Measurements from ENCODE around the gene TIAM2.

The TIAM2 gene

DNA sequence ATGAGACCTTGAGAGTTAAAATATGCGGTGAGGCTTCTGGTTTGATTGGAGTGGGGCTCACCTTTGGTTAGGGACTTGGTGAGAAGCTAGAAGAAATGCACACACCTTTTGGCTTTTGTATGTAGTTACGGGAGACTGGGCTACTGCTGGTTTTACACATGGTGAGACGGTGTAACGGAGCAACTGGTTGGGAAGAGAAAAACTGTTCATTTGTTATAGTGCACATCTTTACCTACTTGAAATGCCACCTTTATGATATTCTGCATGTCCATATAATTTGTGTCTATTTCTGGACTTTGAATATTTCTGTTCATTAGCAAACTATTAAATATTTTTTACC lies 31.6 kb downstream of the TIAM2 start:
- H3K27ac ChIP-seq = no peak overlapping the region
- TF ChIP-seq, protein P1, sequence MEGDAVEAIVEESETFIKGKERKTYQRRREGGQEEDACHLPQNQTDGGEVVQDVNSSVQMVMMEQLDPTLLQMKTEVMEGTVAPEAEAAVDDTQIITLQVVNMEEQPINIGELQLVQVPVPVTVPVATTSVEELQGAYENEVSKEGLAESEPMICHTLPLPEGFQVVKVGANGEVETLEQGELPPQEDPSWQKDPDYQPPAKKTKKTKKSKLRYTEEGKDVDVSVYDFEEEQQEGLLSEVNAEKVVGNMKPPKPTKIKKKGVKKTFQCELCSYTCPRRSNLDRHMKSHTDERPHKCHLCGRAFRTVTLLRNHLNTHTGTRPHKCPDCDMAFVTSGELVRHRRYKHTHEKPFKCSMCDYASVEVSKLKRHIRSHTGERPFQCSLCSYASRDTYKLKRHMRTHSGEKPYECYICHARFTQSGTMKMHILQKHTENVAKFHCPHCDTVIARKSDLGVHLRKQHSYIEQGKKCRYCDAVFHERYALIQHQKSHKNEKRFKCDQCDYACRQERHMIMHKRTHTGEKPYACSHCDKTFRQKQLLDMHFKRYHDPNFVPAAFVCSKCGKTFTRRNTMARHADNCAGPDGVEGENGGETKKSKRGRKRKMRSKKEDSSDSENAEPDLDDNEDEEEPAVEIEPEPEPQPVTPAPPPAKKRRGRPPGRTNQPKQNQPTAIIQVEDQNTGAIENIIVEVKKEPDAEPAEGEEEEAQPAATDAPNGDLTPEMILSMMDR (conservative IDR thresholded peaks at IDR 0.05) = no peak

- H3K27ac ChIP-seq = no peak overlapping the region
- TF ChIP-seq, protein P1 (conservative IDR thresholded peaks at IDR 0.05) = no peak
Measured at GRCh38 chr6:155030148-155030720, 35.1 kb downstream of the TIAM2 start.

DNA sequence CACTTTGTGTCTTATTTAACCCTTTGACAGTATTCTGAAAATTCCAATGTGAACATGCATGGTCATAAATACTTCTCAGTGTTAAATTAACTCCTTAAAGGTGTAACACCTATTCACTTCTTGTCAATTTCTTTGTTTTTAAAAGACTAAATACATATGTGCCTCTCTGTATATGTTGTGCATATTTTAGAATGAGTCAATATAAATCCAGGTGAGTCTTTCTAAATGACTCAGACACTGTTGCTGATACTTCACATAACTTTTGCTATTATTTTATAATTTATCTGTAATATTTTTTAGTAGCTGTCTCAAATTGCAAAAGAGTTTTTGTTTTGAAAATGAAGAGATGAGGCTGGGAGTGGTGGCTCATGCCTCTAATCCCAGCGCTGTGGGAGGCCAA lies 36.0 kb downstream of the TIAM2 start:
- TF ChIP-seq, protein P1 (conservative IDR thresholded peaks at IDR 0.05) = no peak
- no peak overlapping the region for H3K27ac ChIP-seq

GRCh38 chr6:155033021-155033791 lies 38.1 kb downstream of the TIAM2 start:
- H3K27ac ChIP-seq = no peak overlapping the region
- TF ChIP-seq, protein P1 (conservative IDR thresholded peaks at IDR 0.05) = no peak

DNA sequence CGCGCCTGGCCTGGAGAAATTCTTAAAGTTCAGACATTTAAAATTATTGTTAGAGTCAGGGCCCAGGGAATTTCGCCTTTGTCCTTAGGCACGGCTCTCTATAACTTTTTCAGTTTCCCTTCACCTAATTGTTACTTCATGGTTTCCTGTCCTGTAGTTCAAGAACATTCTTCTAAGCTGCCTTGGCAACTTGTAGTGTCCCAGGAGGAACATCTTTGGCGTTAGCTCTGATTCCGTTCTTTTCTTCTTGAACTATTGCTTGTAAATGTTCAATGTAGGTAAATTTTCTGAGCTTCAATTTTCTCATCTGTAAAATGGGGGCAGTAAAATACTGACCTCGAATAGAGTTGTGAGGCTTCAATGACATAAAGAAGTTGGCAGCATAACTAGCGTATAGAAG lies 41.8 kb downstream of the TIAM2 start:
- no peak overlapping the region for H3K27ac ChIP-seq

GRCh38 chr6:155038104-155038503 lies 43.0 kb downstream of the TIAM2 start:
- TF ChIP-seq, protein P1 (conservative IDR thresholded peaks at IDR 0.05) = no peak
- H3K27ac ChIP-seq = no peak overlapping the region

More for the DNA sequence above, 41.8 kb downstream of the TIAM2 start:
- TF ChIP-seq, protein P1 (conservative IDR thresholded peaks at IDR 0.05) = no peak

GRCh38 chr6:155038527-155038926 lies 43.4 kb downstream of the TIAM2 start:
- TF ChIP-seq, protein P1 (conservative IDR thresholded peaks at IDR 0.05) = no peak
- H3K27ac ChIP-seq = no peak overlapping the region

All from VCaP (cell line).